ENCODE measurements around the gene FICD. TPM values are rescaled to one million over a fixed set of nuclear protein-coding genes. Genes with fewer than 3 reads are reported as not detected.
A peak's percentile ranks its signal among the peaks of the same experiment; 100 is the strongest.

Gene FICD
- total RNA-seq, 1 donor from 2014 or later: 7.1 TPM

DNA sequence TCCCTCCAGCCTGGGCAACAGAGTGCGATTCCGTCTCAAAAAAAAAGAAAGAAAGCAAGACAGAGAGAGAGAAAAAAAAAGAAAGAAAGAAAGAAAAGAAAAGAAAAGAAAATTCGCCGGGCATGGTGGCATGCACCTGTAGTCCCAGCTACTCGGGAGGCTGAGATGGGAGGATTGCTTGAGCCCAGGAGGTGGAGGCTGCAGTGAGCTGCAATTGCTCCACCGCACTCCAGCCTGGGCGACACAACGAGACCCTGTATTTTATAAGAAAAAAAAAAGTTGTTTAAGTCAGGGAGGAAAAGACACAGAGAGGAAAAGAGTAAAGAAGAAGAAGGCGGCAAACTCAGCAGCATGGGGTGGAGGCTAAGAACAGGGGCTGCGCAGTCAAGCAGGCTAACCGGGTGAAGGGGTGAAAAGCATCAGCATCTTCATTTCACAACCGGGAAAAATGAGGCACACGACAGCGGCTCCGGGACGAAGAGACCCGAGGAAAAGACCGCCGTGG, 557 bp upstream of the FICD start:
- H3K9ac ChIP-seq: no peak overlapping the region
- H3K4me2 ChIP-seq: peak overlapping the region; percentile 67
- H3K27ac ChIP-seq: no peak overlapping the region
- H3K27me3 ChIP-seq: no peaks in the 10 kb centered on the region
- peaks cover 10% of the 10 kb centered on the region for H4K20me1 ChIP-seq (ENCODE audit: low read depth)
- peak overlapping the region; percentile 95 for H3K4me3 Mint-ChIP-seq
- no peak overlapping the region for H3K27ac Mint-ChIP-seq
- H2AFZ ChIP-seq (replicated peaks): no peak overlapping the region
- peaks cover 22% of the 10 kb centered on the region for H3F3A ChIP-seq (ENCODE audit: low read depth)
- TF ChIP-seq CTCF (IDR thresholded peaks at IDR 0.05) (no peak), EZH2phosphoT487 (IDR thresholded peaks at IDR 0.05) (no peak), EZH2 (IDR thresholded peaks at IDR 0.05) (no peak)
- peaks cover 21% of the 10 kb centered on the region for H3K4me1 Mint-ChIP-seq
- H3K27me3 Mint-ChIP-seq (ENCODE audit: insufficient read depth, low read depth): peaks cover 17% of the 10 kb centered on the region
- H3K4me3 ChIP-seq: peak overlapping the region; percentile 66
- no peaks in the 10 kb centered on the region for H3K9me3 ChIP-seq (ENCODE audit: low read depth)
- peaks cover 12% of the 10 kb centered on the region for H3K79me2 ChIP-seq (ENCODE audit: low read depth)
- H3K9me3 Mint-ChIP-seq: no peaks in the 10 kb centered on the region
- H3K4me1 ChIP-seq: peaks cover 11% of the 10 kb centered on the region
- no peaks in the 10 kb centered on the region for H3K36me3 ChIP-seq
- DNase-seq (ENCODE audit: low spot score): no peak
- peaks cover 9% of the 10 kb centered on the region for H3K36me3 Mint-ChIP-seq

DNA sequence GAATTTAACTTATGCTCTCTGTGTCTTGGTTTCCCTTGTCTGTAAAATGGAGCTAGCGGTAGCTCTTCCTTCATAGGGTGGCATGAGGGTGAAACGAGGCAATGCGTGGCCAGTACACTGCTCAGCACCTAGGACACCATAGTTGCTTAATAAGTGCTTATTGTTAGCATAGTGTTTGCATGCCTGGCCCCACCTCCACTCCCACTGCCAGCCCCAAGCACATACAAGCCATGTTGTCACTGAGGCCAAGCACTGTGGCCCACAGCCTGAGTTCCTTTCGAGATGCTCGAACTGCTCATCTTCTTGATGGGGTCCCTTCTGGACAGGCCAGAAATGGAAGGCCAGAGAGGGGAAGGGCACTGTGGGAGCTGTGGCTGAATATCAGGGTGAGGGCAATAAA, 839 bp downstream of the FICD start:
- no peak for TF ChIP-seq EZH2 (IDR thresholded peaks at IDR 0.05)
- TF ChIP-seq CTCF (IDR thresholded peaks at IDR 0.05): no peak
- TF ChIP-seq EZH2phosphoT487 (IDR thresholded peaks at IDR 0.05): no peak
- no peak overlapping the region for H3K27ac Mint-ChIP-seq
- peak overlapping the region; percentile 98 for H3K4me2 ChIP-seq

DNA sequence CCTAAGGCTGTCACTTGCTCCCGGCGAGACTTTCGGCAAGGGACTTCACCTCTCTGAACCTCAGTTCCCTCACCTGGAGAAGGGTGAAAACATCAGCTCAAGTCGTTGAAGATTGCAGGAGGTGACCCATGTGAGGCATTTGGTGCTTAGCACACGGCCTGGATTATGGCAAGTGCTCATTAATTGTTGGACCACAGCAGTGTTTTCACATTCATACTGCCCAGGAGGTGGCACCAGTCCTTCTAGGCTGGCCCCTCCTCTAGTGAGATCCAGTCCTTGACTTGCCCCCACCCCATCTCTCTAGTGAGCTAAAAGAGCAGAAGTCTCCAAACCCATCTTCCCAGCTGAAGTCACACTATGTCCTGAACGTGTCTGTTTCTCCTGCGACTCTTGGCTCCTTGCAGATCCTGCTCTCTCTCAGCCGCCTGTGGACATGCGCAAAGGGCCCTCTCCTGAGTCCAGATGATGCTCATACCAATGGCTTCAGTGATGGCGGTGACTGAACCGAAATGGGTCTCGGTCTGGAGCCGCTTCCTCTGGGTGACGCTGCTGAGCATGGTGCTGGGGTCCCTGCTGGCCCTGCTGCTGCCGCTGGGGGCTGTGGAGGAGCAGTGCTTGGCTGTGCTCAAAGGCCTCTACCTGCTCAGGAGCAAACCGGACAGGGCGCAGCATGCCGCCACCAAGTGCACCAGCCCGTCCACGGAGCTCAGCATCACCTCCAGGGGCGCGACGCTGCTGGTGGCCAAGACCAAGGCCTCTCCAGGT, 1.6 kb downstream of the FICD start:
- H3K4me3 ChIP-seq: no peak overlapping the region
- H3K4me2 ChIP-seq: peak overlapping the region; percentile 98

More for the DNA sequence above, 839 bp downstream of the FICD start:
- Histone ChIP-seq H3K9ac (peak overlapping the region; percentile 66), H2AFZ (replicated peaks) (no peak overlapping the region), H3K9me3 (ENCODE audit: low read depth) (no peaks in the 10 kb centered on the region), H3K4me1 (peaks cover 11% of the 10 kb centered on the region), H3K27ac (no peak overlapping the region), H3K79me2 (ENCODE audit: low read depth) (peaks cover 12% of the 10 kb centered on the region), H3K36me3 (no peaks in the 10 kb centered on the region), H4K20me1 (ENCODE audit: low read depth) (peaks cover 13% of the 10 kb centered on the region), H3F3A (ENCODE audit: low read depth) (peaks cover 36% of the 10 kb centered on the region), H3K4me3 (peak overlapping the region; percentile 66), H3K27me3 (no peaks in the 10 kb centered on the region)
- Mint-ChIP-seq H3K36me3 (peaks cover 20% of the 10 kb centered on the region), H3K27me3 (ENCODE audit: insufficient read depth, low read depth) (peaks cover 17% of the 10 kb centered on the region), H3K4me1 (peaks cover 21% of the 10 kb centered on the region), H3K4me3 (peak overlapping the region; percentile 95), H3K9me3 (no peaks in the 10 kb centered on the region)
- no peak for DNase-seq (ENCODE audit: low spot score)

More for the DNA sequence above, 1.6 kb downstream of the FICD start:
- Mint-ChIP-seq H3K4me3 (peak overlapping the region; percentile 95), H3K27ac (peak overlapping the region; percentile 72), H3K36me3 (peaks cover 24% of the 10 kb centered on the region), H3K4me1 (peaks cover 19% of the 10 kb centered on the region), H3K27me3 (ENCODE audit: insufficient read depth, low read depth) (peaks cover 17% of the 10 kb centered on the region), H3K9me3 (no peaks in the 10 kb centered on the region)
- peaks cover 10% of the 10 kb centered on the region for H3K4me1 ChIP-seq
- no peak for DNase-seq (ENCODE audit: low spot score)
- no peak overlapping the region for H3K27ac ChIP-seq
- H3F3A ChIP-seq (ENCODE audit: low read depth): peaks cover 38% of the 10 kb centered on the region
- peaks cover 7% of the 10 kb centered on the region for H3K36me3 ChIP-seq
- H3K79me2 ChIP-seq (ENCODE audit: low read depth): peaks cover 12% of the 10 kb centered on the region
- no peak overlapping the region for H2AFZ ChIP-seq (replicated peaks)
- TF ChIP-seq EZH2 (IDR thresholded peaks at IDR 0.05) (no peak), CTCF (IDR thresholded peaks at IDR 0.05) (no peak), EZH2phosphoT487 (IDR thresholded peaks at IDR 0.05) (no peak)
- H3K9ac ChIP-seq: no peak overlapping the region
- H4K20me1 ChIP-seq (ENCODE audit: low read depth): peaks cover 13% of the 10 kb centered on the region
- no peaks in the 10 kb centered on the region for H3K27me3 ChIP-seq
- H3K9me3 ChIP-seq (ENCODE audit: low read depth): no peaks in the 10 kb centered on the region
